Measurements from ENCODE around the gene LRRC75B. TPM values are rescaled to one million over a fixed set of nuclear protein-coding genes. Genes with fewer than 3 reads are reported as not detected.
A peak's percentile ranks its signal among the peaks of the same experiment; 100 is the strongest.
"Not testable (repeated sequence)": the region's sequence is repeated elsewhere in the genome, so short reads cannot be mapped to it uniquely, and the experiment has no call there.

LRRC75B gene
- total RNA-seq, 1 experiment from 2014 or later, result 20.5 TPM

DNA sequence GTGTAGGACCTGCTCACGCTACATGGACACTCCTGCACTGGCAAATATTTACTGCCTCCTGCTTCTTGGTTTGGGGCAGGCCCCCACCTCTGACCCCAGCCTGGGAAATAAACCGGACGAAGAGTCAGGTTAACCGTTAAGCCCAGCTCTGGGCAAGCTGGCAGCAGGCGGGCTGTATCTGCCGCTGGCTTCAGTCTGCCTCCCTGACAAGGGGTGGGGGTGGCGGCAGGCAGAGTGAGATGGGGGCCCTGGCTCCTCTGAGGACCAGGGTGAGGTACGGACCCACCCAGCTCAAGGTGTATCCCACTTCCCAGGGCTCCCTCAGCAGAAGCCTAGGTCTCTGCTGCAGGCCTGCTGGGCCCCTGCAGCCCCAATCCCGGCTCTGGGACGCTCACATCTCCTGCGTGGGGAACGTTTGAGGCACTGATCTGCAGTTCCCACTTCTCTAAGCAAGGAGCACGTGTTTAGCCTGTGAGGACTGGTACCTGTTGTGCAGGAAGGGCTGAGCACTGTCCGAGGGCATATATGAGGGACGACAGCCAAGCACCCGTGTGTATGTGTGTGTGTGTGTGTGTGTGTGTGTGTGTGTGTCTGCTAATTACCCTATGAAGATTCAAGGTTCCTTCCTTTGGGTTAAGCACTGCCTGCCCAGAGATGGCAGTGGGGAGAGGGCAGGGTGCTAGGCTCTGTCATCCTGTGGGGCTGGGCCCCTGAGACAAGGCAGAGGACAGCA lies 1.1 kb upstream of the LRRC75B start:
- Histone ChIP-seq H3K36me3 (replicated peaks; ENCODE audit: control insufficient read depth, insufficient read depth, low read length) (no peaks in the 10 kb centered on the region), H3K27me3 (ENCODE audit: control insufficient read depth, insufficient read depth, low read length) (no peaks in the 10 kb centered on the region), H3K4me3 (ENCODE audit: insufficient read depth, low read depth, low read length) (no peak overlapping the region)
- DNase-seq, result peak; percentile 52

- not testable (repeated sequence) for H3K27me3 ChIP-seq (ENCODE audit: control insufficient read depth, insufficient read depth, low read length); H3K4me3 ChIP-seq (ENCODE audit: insufficient read depth, low read depth, low read length); DNase-seq; H3K36me3 ChIP-seq (replicated peaks; ENCODE audit: control insufficient read depth, insufficient read depth, low read length)
These were observed 624 bp upstream of the LRRC75B start for GRCh38 chr22:24593559-24593835.

DNA sequence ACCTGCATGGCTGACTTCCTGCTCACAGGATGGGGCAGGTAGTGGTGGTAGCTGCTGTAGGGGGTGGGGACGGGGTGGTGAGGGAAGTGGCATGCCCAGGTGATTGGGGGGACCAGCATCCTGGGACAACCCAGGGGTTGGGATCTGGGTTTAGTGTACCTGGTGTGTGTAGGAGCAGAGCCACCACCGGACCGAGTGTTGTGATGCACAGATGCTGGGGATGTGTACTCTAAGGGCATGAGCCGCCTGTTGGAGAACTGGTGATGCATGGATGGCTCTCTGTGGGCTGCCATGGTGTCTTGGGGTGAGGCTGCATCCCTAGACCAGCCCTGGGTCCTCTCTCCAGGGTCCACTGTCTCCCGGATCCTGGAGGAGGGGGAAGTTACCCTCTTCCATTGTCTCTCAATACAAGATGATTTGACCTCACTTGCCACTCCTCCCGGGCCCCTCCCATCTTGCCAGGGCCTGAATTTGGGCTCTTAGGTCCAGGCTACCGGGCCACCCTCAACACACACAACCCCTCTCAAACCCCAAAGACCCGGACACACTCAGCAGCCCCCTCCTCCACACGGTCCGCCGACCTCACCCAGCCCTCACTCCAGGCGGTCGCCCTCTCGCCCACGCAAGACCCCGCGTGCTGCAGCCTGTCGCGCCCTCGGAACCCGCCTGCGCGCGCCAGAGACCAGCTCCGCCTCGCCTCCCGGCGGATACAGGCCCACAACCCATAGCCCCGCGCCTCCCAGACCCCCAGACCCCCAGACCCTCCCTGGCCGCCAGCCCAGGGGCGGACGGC lies 619 bp downstream of the LRRC75B start:
- peak; percentile 86 for DNase-seq
- peak overlapping the region; percentile 72 for H3K4me3 ChIP-seq (ENCODE audit: insufficient read depth, low read depth, low read length)

DNA sequence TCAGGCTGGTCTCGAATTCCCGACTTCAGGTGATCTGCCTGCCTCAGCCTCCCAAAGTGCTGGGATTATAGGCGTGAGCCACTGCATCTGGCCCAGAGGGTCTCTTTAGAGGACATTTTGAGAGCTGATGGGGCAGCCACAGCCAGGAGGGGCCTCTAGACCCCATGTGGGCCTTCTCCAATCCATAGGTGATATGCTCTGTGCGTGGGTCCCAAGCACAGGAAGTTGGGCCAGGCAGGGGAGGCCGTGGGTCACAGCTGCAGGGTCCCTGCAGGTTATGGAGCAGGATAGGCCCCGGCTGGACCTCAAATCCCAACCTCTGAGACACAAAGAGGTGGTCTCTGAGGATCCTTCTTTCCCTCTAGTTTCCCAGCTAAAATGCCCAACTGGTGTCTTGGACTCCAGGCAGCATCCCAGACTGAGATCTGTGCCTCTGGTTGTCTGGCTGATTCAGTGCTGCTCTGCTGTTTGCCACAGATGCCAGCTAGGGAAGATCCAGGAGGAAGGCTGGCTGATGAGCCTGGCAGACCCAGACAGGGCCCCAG lies 1.5 kb downstream of the LRRC75B start:
- no peak for DNase-seq
- Histone ChIP-seq H3K36me3 (replicated peaks; ENCODE audit: control insufficient read depth, insufficient read depth, low read length) (peaks cover 3% of the 10 kb centered on the region), H3K27me3 (ENCODE audit: control insufficient read depth, insufficient read depth, low read length) (no peaks in the 10 kb centered on the region), H3K4me3 (ENCODE audit: insufficient read depth, low read depth, low read length) (no peak overlapping the region)

More for the DNA sequence above, 619 bp downstream of the LRRC75B start:
- no peaks in the 10 kb centered on the region for H3K27me3 ChIP-seq (ENCODE audit: control insufficient read depth, insufficient read depth, low read length)
- H3K36me3 ChIP-seq (replicated peaks; ENCODE audit: control insufficient read depth, insufficient read depth, low read length), result peaks cover 3% of the 10 kb centered on the region

GRCh38 chr22:24590596-24591173 lies 2.2 kb downstream of the LRRC75B start:
- peaks cover 3% of the 10 kb centered on the region for H3K36me3 ChIP-seq (replicated peaks; ENCODE audit: control insufficient read depth, insufficient read depth, low read length)
- DNase-seq, result no peak
- no peaks in the 10 kb centered on the region for H3K27me3 ChIP-seq (ENCODE audit: control insufficient read depth, insufficient read depth, low read length)
- no peak overlapping the region for H3K4me3 ChIP-seq (ENCODE audit: insufficient read depth, low read depth, low read length)

DNA sequence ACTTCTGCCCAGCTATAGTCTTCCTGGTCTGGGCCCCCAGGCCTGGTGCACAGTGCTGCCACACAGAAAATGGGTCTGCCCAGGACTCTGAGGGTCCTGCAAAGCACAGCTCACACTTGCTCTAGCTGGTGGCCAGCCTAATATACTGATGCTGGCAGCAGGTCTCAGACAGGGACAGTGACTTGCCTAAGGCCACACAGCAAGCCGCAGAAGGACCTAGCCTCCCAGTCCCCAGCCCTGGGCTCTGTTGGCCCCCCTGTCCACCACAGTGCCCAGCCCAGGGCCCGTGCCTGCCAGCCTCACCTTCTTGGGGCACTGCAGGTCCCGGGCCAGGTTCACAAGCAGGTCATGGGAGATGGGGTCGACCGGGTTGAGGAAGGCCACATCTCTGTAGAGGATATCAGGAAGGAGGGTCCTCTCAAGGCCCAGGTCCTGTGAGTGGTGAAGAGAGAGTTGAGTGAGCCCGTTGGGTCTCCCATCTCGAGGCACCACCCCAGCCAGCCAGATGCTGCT lies 3.3 kb downstream of the LRRC75B start:
- Histone ChIP-seq H3K4me3 (ENCODE audit: insufficient read depth, low read depth, low read length) (no peak overlapping the region), H3K36me3 (replicated peaks; ENCODE audit: control insufficient read depth, insufficient read depth, low read length) (peaks cover 3% of the 10 kb centered on the region), H3K27me3 (ENCODE audit: control insufficient read depth, insufficient read depth, low read length) (no peaks in the 10 kb centered on the region)
- no peak for DNase-seq

- no peaks in the 10 kb centered on the region for H3K27me3 ChIP-seq (ENCODE audit: control insufficient read depth, insufficient read depth, low read length)
- peaks cover 3% of the 10 kb centered on the region for H3K36me3 ChIP-seq (replicated peaks; ENCODE audit: control insufficient read depth, insufficient read depth, low read length)
- H3K4me3 ChIP-seq (ENCODE audit: insufficient read depth, low read depth, low read length), result no peak overlapping the region
- DNase-seq, result peak; percentile 21
These were observed 4.0 kb downstream of the LRRC75B start for GRCh38 chr22:24588757-24589481.

DNA sequence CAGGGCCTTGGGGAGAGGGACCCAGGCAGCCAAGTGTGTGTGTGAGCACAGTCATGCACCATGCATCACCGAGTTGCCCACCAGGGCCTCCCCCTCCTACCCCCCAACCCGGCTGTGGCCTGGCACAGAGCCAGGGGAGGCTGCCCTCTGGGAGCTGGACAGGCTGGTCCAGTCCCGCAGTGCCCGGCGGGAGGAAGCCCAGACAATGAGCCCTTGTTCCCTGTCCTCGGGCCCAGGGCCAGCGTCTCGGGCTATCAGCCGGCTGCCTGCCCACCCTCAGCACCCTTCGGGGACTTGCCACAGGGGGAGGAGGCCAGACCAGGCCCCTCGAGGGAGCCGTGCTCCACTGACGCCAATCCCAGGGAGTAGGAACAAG lies 4.5 kb downstream of the LRRC75B start:
- Histone ChIP-seq H3K36me3 (replicated peaks; ENCODE audit: control insufficient read depth, insufficient read depth, low read length) (peaks cover 3% of the 10 kb centered on the region), H3K27me3 (ENCODE audit: control insufficient read depth, insufficient read depth, low read length) (no peaks in the 10 kb centered on the region), H3K4me3 (ENCODE audit: insufficient read depth, low read depth, low read length) (no peak overlapping the region)
- DNase-seq, result no peak

- H3K27me3 ChIP-seq (ENCODE audit: control insufficient read depth, insufficient read depth, low read length), result no peaks in the 10 kb centered on the region
- H3K36me3 ChIP-seq (replicated peaks; ENCODE audit: control insufficient read depth, insufficient read depth, low read length), result peaks cover 3% of the 10 kb centered on the region
- H3K4me3 ChIP-seq (ENCODE audit: insufficient read depth, low read depth, low read length), result no peak overlapping the region
- DNase-seq, result no peak
These were observed 4.9 kb downstream of the LRRC75B start for GRCh38 chr22:24587948-24588347.

DNA sequence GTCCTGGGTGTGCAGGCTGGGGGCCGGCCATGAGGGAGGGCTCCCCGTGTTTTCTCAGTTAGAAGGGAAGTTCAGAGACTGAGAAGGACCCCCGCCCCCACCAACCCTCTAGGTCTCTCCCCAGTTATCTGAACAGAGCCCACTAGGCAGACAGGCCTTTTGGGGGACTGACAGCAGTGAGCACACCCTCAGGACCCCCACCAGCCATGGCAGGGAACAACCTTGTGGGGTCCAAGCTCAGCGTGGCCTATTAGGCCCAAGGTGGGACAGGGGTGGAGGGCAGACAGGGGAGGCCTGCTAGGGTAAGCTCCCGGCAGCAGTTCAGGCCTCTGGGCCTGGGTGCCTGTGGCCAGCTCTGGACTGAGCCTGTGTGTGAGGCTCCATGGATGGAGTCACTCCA lies 5.6 kb downstream of the LRRC75B start:
- H3K4me3 ChIP-seq (ENCODE audit: insufficient read depth, low read depth, low read length), result no peak overlapping the region
- DNase-seq, result no peak
- H3K27me3 ChIP-seq (ENCODE audit: control insufficient read depth, insufficient read depth, low read length), result no peaks in the 10 kb centered on the region
- H3K36me3 ChIP-seq (replicated peaks; ENCODE audit: control insufficient read depth, insufficient read depth, low read length), result peaks cover 3% of the 10 kb centered on the region

DNA sequence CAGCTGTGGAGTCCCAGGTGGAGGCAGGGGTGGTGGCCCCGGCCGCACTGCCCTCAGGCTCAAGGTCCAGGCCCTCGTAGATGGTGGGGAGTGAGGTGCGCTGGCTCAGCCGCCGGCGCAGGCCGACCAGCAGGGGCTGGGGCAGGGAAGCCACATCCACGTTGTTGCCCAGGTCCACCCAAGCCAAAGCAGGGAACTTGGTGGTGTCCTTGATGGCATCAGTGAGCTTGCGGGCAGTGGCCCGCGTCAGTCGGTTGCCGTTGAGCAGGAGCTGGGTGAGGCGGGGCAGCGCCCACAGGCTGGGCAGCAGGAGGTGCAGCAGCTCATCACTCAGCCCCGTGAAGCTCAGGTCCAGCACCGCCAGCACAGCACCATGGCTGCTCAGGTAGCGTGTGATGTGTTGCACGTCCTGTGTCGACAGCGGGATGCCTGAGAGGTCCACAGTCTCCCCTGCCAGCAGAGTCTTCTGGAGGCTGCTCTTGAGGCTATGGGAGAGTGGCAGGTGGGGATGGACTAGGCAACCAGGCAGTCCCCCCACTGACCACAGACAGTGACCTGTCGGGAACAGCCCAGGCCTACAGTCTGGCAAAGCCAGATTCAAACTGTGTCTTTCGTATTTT lies 6.8 kb downstream of the LRRC75B start:
- Histone ChIP-seq H3K27me3 (ENCODE audit: control insufficient read depth, insufficient read depth, low read length) (no peaks in the 10 kb centered on the region), H3K4me3 (ENCODE audit: insufficient read depth, low read depth, low read length) (no peak overlapping the region), H3K36me3 (replicated peaks; ENCODE audit: control insufficient read depth, insufficient read depth, low read length) (peaks cover 3% of the 10 kb centered on the region)
- peak; percentile 36 for DNase-seq

GRCh38 chr22:24585461-24585860 lies 7.4 kb downstream of the LRRC75B start:
- Histone ChIP-seq H3K36me3 (replicated peaks; ENCODE audit: control insufficient read depth, insufficient read depth, low read length) (peaks cover 3% of the 10 kb centered on the region), H3K4me3 (ENCODE audit: insufficient read depth, low read depth, low read length) (no peak overlapping the region), H3K27me3 (ENCODE audit: control insufficient read depth, insufficient read depth, low read length) (no peaks in the 10 kb centered on the region)
- DNase-seq, result no peak

DNA sequence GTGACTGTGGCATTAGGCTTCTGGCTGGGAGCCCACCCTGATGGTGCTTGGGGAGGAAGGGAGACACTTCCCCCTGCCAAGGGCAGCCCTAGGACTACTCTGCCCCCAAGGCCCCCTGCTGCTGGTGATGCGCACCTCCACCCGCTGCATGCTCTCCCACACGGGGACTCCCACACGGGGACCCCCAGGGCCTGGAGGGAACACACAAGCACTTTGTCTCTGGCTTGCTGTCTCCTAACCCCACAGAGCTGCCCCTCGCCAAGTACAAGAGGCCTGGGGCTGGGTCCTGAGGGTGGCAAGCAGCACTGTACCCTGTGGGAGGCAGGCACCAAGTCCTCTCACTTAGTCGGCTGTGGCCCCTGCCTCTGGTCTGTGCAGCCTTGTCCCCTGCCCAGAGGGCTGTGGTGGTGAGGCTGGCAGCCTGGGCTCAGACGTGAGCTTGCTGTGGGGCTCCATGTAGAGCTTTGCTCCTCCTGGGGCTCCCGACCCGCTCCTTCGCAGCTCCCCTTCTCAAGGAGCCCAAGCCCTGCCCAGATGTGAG lies 7.9 kb downstream of the LRRC75B start:
- DNase-seq, result peak; percentile 29
- H3K36me3 ChIP-seq (replicated peaks; ENCODE audit: control insufficient read depth, insufficient read depth, low read length), result peaks cover 3% of the 10 kb centered on the region
- no peak overlapping the region for H3K4me3 ChIP-seq (ENCODE audit: insufficient read depth, low read depth, low read length)
- no peaks in the 10 kb centered on the region for H3K27me3 ChIP-seq (ENCODE audit: control insufficient read depth, insufficient read depth, low read length)
